ENCODE measurements around the gene AGBL1.

AGBL1 gene

DNA sequence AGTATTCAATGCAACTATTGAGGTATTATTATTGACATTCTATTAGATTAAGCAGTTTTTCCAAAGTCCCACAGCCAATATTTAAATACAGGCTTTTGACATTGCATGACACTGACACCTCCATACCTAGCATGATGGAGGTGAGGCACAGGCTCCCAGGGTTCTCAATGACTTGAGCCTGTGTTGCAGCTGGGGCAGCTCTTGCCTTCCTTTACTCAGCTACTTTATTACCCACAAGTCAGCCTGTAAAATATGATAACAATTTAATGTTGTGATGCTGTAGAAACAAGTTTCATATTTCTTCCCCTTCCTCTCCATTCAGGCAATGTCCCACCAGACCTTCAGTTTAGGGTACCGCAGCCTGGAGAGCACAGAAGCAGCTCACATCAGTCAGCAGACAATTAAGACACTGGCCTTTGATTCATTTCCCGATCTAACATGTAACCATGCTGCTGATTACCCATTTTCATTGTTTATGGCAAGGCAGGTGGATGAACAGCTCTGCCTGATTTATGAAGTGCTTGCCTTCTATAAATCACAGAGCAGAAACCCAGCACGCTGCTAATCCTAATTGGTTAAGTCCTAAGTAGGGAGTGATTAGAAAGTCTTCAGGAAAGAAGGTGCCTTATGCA is 826.1 kb downstream of the AGBL1 start:
- no peak for ATAC-seq (ENCODE audit: low read depth)
- H3K27ac ChIP-seq (ENCODE audit: poor library complexity, severe bottlenecking): no peak overlapping the region

DNA sequence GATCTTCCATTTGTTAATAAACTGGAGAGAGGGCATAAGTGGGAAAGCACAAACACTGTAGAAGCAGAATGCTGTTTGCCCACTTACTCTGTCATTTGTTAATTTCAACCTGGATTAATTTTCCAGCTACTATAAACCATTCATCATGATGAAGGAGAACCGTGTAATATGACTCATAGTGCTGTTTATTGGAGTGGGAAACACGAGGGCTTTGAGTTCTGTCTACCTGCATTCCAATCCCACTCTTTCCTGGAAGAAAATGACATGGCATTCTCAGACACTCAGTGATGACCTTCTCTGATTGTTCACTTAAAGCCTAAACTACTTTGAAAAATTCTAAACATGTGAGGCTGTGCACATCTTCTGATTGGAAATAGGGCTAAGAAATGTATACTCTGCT is 826.7 kb downstream of the AGBL1 start:
- DNase-seq (ENCODE audit: low spot score) (no peak), ATAC-seq (ENCODE audit: low read depth) (peak; percentile 48; the same call in 2 of the 3 replicates)
- Histone ChIP-seq H3K9me3 (ENCODE audit: severe bottlenecking) (no peaks in the 10 kb centered on the region), H3K36me3 (ENCODE audit: low read depth) (no peaks in the 10 kb centered on the region), H3K4me3 (ENCODE audit: severe bottlenecking) (no peak overlapping the region), H3K27ac (ENCODE audit: poor library complexity, severe bottlenecking) (no peak overlapping the region), H3K27me3 (ENCODE audit: insufficient read depth, poor library complexity, severe bottlenecking) (no peaks in the 10 kb centered on the region), H3K4me1 (ENCODE audit: insufficient read depth, poor library complexity, severe bottlenecking) (no peaks in the 10 kb centered on the region)
- TF ChIP-seq, protein P1, sequence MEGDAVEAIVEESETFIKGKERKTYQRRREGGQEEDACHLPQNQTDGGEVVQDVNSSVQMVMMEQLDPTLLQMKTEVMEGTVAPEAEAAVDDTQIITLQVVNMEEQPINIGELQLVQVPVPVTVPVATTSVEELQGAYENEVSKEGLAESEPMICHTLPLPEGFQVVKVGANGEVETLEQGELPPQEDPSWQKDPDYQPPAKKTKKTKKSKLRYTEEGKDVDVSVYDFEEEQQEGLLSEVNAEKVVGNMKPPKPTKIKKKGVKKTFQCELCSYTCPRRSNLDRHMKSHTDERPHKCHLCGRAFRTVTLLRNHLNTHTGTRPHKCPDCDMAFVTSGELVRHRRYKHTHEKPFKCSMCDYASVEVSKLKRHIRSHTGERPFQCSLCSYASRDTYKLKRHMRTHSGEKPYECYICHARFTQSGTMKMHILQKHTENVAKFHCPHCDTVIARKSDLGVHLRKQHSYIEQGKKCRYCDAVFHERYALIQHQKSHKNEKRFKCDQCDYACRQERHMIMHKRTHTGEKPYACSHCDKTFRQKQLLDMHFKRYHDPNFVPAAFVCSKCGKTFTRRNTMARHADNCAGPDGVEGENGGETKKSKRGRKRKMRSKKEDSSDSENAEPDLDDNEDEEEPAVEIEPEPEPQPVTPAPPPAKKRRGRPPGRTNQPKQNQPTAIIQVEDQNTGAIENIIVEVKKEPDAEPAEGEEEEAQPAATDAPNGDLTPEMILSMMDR (IDR thresholded peaks at IDR 0.05; ENCODE audit: poor library complexity, severe bottlenecking): no peak

More for the DNA sequence above, 826.1 kb downstream of the AGBL1 start:
- DNase-seq (ENCODE audit: low spot score): no peak
- Histone ChIP-seq H3K27me3 (ENCODE audit: insufficient read depth, poor library complexity, severe bottlenecking) (no peaks in the 10 kb centered on the region), H3K4me3 (ENCODE audit: severe bottlenecking) (no peak overlapping the region), H3K9me3 (ENCODE audit: severe bottlenecking) (no peaks in the 10 kb centered on the region), H3K4me1 (ENCODE audit: insufficient read depth, poor library complexity, severe bottlenecking) (no peaks in the 10 kb centered on the region), H3K36me3 (ENCODE audit: low read depth) (no peaks in the 10 kb centered on the region)
- TF ChIP-seq, protein P1 (IDR thresholded peaks at IDR 0.05; ENCODE audit: poor library complexity, severe bottlenecking): no peak

DNA sequence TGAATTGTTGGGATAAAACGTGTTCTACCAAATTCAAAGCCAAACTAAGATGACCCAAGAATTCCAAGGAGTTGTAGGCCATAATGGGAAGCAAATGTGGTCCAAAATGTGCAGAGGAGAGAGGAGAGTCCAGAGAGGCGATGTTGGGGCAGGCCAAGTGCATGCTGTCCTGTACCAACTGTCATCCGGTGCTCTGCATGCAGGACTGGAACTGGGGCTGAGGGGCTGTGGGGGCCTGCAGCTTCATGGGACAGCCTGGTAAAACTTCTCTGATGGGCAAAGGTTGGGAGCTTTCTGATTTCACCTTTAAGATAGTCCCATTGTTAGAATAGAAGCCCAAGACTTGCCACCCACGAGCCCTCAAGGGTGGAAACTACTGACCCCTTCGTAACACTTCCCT is 831.4 kb downstream of the AGBL1 start:
- no peaks in the 10 kb centered on the region for H3K9me3 ChIP-seq (ENCODE audit: severe bottlenecking)
- DNase-seq (ENCODE audit: low spot score): no peak
- H3K36me3 ChIP-seq (ENCODE audit: low read depth): no peaks in the 10 kb centered on the region
- no peaks in the 10 kb centered on the region for H3K27me3 ChIP-seq (ENCODE audit: insufficient read depth, poor library complexity, severe bottlenecking)
- TF ChIP-seq, protein P1 (IDR thresholded peaks at IDR 0.05; ENCODE audit: poor library complexity, severe bottlenecking): no peak
- H3K27ac ChIP-seq (ENCODE audit: poor library complexity, severe bottlenecking): no peak overlapping the region
- no peak overlapping the region for H3K4me3 ChIP-seq (ENCODE audit: severe bottlenecking)
- no peak for ATAC-seq (ENCODE audit: low read depth)
- H3K4me1 ChIP-seq (ENCODE audit: insufficient read depth, poor library complexity, severe bottlenecking): no peaks in the 10 kb centered on the region

DNA sequence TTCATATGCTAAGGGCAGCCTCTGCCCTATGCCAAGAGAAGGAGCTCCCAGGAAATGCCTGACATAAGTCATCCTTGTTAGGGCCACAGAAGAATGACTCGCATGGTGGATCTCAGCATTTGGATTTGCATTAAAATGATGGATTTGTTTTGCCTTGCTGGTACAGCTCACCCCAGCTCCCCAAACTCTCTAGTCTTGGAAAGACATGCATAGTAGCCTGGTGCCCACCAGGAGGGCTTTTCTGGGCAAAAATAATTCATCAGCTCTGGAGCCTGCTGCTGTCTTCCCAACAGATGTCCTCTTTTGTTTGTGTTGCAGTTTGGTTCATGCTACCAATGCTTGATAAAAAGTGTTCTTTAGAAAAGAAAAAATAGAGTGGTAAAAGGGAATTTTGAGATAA is 833.0 kb downstream of the AGBL1 start:
- Histone ChIP-seq H3K27ac (ENCODE audit: poor library complexity, severe bottlenecking) (no peak overlapping the region), H3K9me3 (ENCODE audit: severe bottlenecking) (no peaks in the 10 kb centered on the region), H3K27me3 (ENCODE audit: insufficient read depth, poor library complexity, severe bottlenecking) (no peaks in the 10 kb centered on the region), H3K36me3 (ENCODE audit: low read depth) (no peaks in the 10 kb centered on the region), H3K4me1 (ENCODE audit: insufficient read depth, poor library complexity, severe bottlenecking) (no peaks in the 10 kb centered on the region), H3K4me3 (ENCODE audit: severe bottlenecking) (no peak overlapping the region)
- no peak for DNase-seq (ENCODE audit: low spot score)
- TF ChIP-seq, protein P1 (IDR thresholded peaks at IDR 0.05; ENCODE audit: poor library complexity, severe bottlenecking): no peak
- peak; percentile 37; the same call in 1 of the 3 replicates for ATAC-seq (ENCODE audit: low read depth)

DNA sequence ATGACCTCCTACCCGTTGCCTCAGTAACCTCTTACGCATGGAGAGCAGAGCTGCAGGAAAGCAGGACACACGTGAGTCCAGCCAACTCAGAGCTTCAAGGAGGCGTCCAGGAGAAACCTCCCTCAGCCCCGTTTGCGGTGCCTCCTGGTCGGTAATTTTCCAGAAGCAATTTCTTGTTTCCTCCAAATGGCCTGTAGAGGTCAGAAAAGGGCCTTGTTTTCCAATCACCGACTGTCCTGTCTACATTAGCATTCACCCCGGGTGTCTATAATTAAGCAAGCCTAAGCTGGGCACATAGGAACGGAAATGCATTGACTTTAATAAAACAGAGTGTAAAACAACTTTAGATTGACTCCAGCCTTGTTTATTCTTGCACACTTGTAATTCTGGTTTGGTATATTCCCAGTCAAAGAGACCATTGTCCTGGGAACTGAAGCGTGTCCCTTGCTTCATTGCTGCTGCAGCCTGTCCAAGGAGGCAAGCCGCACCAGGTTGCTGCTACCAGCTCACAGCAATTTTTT is 836.2 kb downstream of the AGBL1 start:
- no peaks in the 10 kb centered on the region for H3K4me1 ChIP-seq (ENCODE audit: insufficient read depth, poor library complexity, severe bottlenecking)
- H3K27ac ChIP-seq (ENCODE audit: poor library complexity, severe bottlenecking): no peak overlapping the region
- peak; percentile 81 for ATAC-seq (ENCODE audit: low read depth)
- no peaks in the 10 kb centered on the region for H3K36me3 ChIP-seq (ENCODE audit: low read depth)
- TF ChIP-seq, protein P1 (IDR thresholded peaks at IDR 0.05; ENCODE audit: poor library complexity, severe bottlenecking): peak; percentile 91
- H3K27me3 ChIP-seq (ENCODE audit: insufficient read depth, poor library complexity, severe bottlenecking): no peaks in the 10 kb centered on the region
- no peak overlapping the region for H3K4me3 ChIP-seq (ENCODE audit: severe bottlenecking)
- H3K9me3 ChIP-seq (ENCODE audit: severe bottlenecking): no peaks in the 10 kb centered on the region
- no peak for DNase-seq (ENCODE audit: low spot score)
